Endothelial cell of hepatic sinusoid (primary cell): Measurements from ENCODE around the gene CCR8.
"Not testable (repeated sequence)": the region's sequence is repeated elsewhere in the genome, so short reads cannot be mapped to it uniquely, and the experiment has no call there.

Source experiments
- in situ Hi-C: cut with HindIII; loops from 2 replicates; pipeline ENCODE4 v1.10.0; 2017; ENCODE audit warnings: low sequenced_read_pairs

CCR8 gene

GRCh38 chr3:39302178-39302577, 27.3 kb upstream of the CCR8 start:
- in situ Hi-C loops: no loop called here

GRCh38 chr3:39313289-39313688, 16.2 kb upstream of the CCR8 start:
- in situ Hi-C loops: no loop called here

- in situ Hi-C loops: no loop called here
Observed at GRCh38 chr3:39315420-39315819, 14.1 kb upstream of the CCR8 start.

GRCh38 chr3:39317571-39318169, 11.8 kb upstream of the CCR8 start:
- in situ Hi-C loops: no loop called here

- in situ Hi-C loops: no loop called here
Observed at GRCh38 chr3:39318301-39318700, 11.2 kb upstream of the CCR8 start.

- in situ Hi-C loops: no loop called here
Observed at GRCh38 chr3:39319249-39319648, 10.3 kb upstream of the CCR8 start.

- in situ Hi-C loops: not testable (repeated sequence)
Observed at GRCh38 chr3:39321574-39321983, 7.9 kb upstream of the CCR8 start.

- in situ Hi-C loops: not testable (repeated sequence)
Observed at GRCh38 chr3:39322209-39322715, 7.2 kb upstream of the CCR8 start.

GRCh38 chr3:39322936-39323335, 6.6 kb upstream of the CCR8 start:
- in situ Hi-C loops: no loop called here

- in situ Hi-C loops: no loop called here
Observed at GRCh38 chr3:39323494-39323893, 6.0 kb upstream of the CCR8 start.

GRCh38 chr3:39325236-39325635, 4.3 kb upstream of the CCR8 start:
- in situ Hi-C loops: no loop called here

GRCh38 chr3:39327053-39327745, 2.3 kb upstream of the CCR8 start:
- in situ Hi-C loops: no loop called here

- in situ Hi-C loops: no loop called here
Observed at GRCh38 chr3:39327746-39328349, 1.7 kb upstream of the CCR8 start.

GRCh38 chr3:39330824-39331223, 1.3 kb downstream of the CCR8 start:
- in situ Hi-C loops: no loop called here

- in situ Hi-C loops: no loop called here
Observed at GRCh38 chr3:39332525-39332924, 3.0 kb downstream of the CCR8 start.

GRCh38 chr3:39333607-39334006, 4.1 kb downstream of the CCR8 start:
- in situ Hi-C loops: no loop called here

GRCh38 chr3:39334205-39334604, 4.7 kb downstream of the CCR8 start:
- in situ Hi-C loops: no loop called here

- in situ Hi-C loops: no loop called here
Observed at GRCh38 chr3:39338201-39338600, 8.7 kb downstream of the CCR8 start.

GRCh38 chr3:39339086-39339485, 9.6 kb downstream of the CCR8 start:
- in situ Hi-C loops: no loop called here

GRCh38 chr3:39343076-39343717, 13.7 kb downstream of the CCR8 start:
- in situ Hi-C loops: no loop called here

GRCh38 chr3:39343760-39344159, 14.3 kb downstream of the CCR8 start:
- in situ Hi-C loops: no loop called here
